Stimulated activated effector memory CD8-positive, alpha-beta T cell treated with anti-CD3 and anti-CD28 coated beads, Interleukin-12 subunit alpha, Interleukin-12 subunit beta, amount 100 ng/mL, for 72 hours (primary cell): ENCODE data around the gene CLNK.

Experiments used
- ATAC-seq: fragments of 150-1000 bp; cut with Tn5 transposase; 2 replicates; pipeline ENCODE4 v1.10.0; 2021
- DNase-seq, 2 donors: peaks; one replicate each; pipeline ENCODE4 v3.0.0; 2021 to 2022; ENCODE audit warnings: low spot score in 2 of 2
- H3K27ac Mint-ChIP-seq: one replicate; pipeline ENCODE4 v1.8.0; 2022; ENCODE audit warnings: mild to moderate bottlenecking, mixed read lengths
- H3K36me3 Mint-ChIP-seq: one replicate; pipeline ENCODE4 v1.8.0; 2022; ENCODE audit warnings: mild to moderate bottlenecking, mixed read lengths
- H3K4me1 Mint-ChIP-seq: one replicate; pipeline ENCODE4 v1.8.0; 2022; ENCODE audit warnings: mixed read lengths
- H3K4me3 Mint-ChIP-seq: one replicate; pipeline ENCODE4 v1.8.0; 2022; ENCODE audit warnings: mild to moderate bottlenecking, mixed read lengths
- H3K9me3 Mint-ChIP-seq: one replicate; pipeline ENCODE4 v1.8.0; 2022; ENCODE audit warnings: mixed read lengths

Gene CLNK

DNA sequence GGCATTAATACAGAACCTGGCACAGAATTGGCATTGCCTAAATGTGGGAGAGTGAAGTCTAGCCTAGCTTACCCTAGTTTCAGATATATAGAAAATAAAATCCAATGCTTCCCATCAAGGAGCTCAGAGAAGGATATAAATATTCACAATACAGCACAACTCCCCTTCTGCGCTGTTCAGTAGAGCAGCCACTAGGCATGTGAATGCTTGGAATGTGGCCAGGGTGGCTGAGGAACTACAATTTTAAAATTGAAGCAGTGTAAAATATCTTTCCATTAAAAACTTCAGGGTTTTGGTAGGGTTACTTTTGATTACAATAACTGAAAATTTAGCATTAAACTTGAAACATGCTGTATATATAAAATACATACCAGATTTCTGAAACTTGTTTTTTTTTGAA lies 246.8 kb downstream of the CLNK start:
- Mint-ChIP-seq H3K4me3 (no peak overlapping the region), H3K36me3 (no peaks in the 10 kb centered on the region)
- no peak for DNase-seq

More for the DNA sequence above, 246.8 kb downstream of the CLNK start:
- Mint-ChIP-seq H3K27ac (no peak overlapping the region), H3K9me3 (peaks cover 13% of the 10 kb centered on the region), H3K4me1 (no peaks in the 10 kb centered on the region)
- ATAC-seq = no peak
